Suprapubic skin (tissue), 4 donors: ENCODE results near the gene EFCAB3. TPM values are rescaled to one million over a fixed set of nuclear protein-coding genes. Genes with fewer than 3 reads are reported as not detected.
"Not testable (repeated sequence)": the region's sequence is repeated elsewhere in the genome, so short reads cannot be mapped to it uniquely, and the experiment has no call there.

Source experiments
- DNase-seq, 2 donors: peaks; one replicate each; pipeline ENCODE4 v3.0.0-alpha.2; 2019; ENCODE audit warnings: low spot score in 2 of 2
- H3K27ac ChIP-seq: fragments of 200-600 bp; sonication (generic); one replicate; pipeline ENCODE4 v1.5.1; 2019
- H3K27me3 ChIP-seq: fragments of 200-600 bp; sonication (generic); one replicate; pipeline ENCODE4 v1.5.1; 2019
- H3K36me3 ChIP-seq: fragments of 200-600 bp; sonication (generic); one replicate; pipeline ENCODE4 v1.5.1; 2019
- H3K4me1 ChIP-seq: fragments of 200-600 bp; sonication (generic); one replicate; pipeline ENCODE4 v1.5.1; 2019
- H3K4me3 ChIP-seq: fragments of 200-600 bp; sonication (generic); one replicate; pipeline ENCODE4 v1.5.1; 2019; ENCODE audit warnings: mild to moderate bottlenecking
- H3K9me3 ChIP-seq: fragments of 200-600 bp; sonication (generic); one replicate; pipeline ENCODE4 v1.5.1; 2019
- EP300 ChIP-seq: sonication (generic); formaldehyde crosslinking; IDR thresholded peaks from one replicate; pipeline ENCODE4 v1.6.1; 2017; ENCODE audit warnings: antibody characterized with exemption
- POLR2A ChIP-seq, 2 donors: fragments of 450-650 bp; IDR thresholded peaks; one replicate each; pipeline ENCODE4 v1.6.1; 2017; ENCODE audit warnings: antibody characterized with exemption in 2 of 2, mild to moderate bottlenecking in 2 of 2, moderate library complexity in 2 of 2
- POLR2AphosphoS5 ChIP-seq, 3 donors: sonication (generic); formaldehyde crosslinking; IDR thresholded peaks; one replicate each; pipeline ENCODE4 v1.6.1; 2017; ENCODE audit warnings: antibody characterized with exemption in 3 of 3
- WGBS: methylation state at CpG from one replicate; pipeline ENCODE4 v1.1.5; 2018; 5-methylcytosine and 5-hydroxymethylcytosine counted together
- total RNA-seq, 4 donors: library from RNA; depleted of rRNA; stranded (reverse); fragments of >200 nt; gene quantifications; one replicate each; pipeline ENCODE4 v1.1.0, GENCODE V29; 2016
- TF ChIP-seq, protein P1 (sequence below), 2 donors: fragments of 200-600 bp in 1 of 2; fragments of 450-650 bp in 1 of 2; sonication (generic) in 1 of 2; IDR thresholded peaks; one replicate each; pipeline ENCODE4 v1.5.1; 2016 to 2019; ENCODE audit warnings: antibody characterized with exemption in 2 of 2, mild to moderate bottlenecking in 1 of 2, moderate library complexity in 1 of 2

Gene EFCAB3
- total RNA-seq, 4 donors from 2014 or later: not detected

- Histone ChIP-seq H3K4me1 (no peaks in the 10 kb centered on the region), H3K27me3 (peaks cover 21% of the 10 kb centered on the region), H3K9me3 (no peaks in the 10 kb centered on the region), H3K27ac (no peak overlapping the region), H3K4me3 (no peak overlapping the region), H3K36me3 (no peaks in the 10 kb centered on the region)
- no peak for DNase-seq
- no peak for TF ChIP-seq EP300
- TF ChIP-seq, protein P1, sequence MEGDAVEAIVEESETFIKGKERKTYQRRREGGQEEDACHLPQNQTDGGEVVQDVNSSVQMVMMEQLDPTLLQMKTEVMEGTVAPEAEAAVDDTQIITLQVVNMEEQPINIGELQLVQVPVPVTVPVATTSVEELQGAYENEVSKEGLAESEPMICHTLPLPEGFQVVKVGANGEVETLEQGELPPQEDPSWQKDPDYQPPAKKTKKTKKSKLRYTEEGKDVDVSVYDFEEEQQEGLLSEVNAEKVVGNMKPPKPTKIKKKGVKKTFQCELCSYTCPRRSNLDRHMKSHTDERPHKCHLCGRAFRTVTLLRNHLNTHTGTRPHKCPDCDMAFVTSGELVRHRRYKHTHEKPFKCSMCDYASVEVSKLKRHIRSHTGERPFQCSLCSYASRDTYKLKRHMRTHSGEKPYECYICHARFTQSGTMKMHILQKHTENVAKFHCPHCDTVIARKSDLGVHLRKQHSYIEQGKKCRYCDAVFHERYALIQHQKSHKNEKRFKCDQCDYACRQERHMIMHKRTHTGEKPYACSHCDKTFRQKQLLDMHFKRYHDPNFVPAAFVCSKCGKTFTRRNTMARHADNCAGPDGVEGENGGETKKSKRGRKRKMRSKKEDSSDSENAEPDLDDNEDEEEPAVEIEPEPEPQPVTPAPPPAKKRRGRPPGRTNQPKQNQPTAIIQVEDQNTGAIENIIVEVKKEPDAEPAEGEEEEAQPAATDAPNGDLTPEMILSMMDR (IDR thresholded peaks at IDR 0.05): no peak
- no peak for TF ChIP-seq POLR2AphosphoS5 (IDR thresholded peaks at IDR 0.05)
- TF ChIP-seq POLR2A (IDR thresholded peaks at IDR 0.05): no peak
- 70% methylated on average over 1 of the region's 18 CpGs for WGBS
Measured at GRCh38 chr17:62381561-62381960, 1.2 kb downstream of the EFCAB3 start.

DNA sequence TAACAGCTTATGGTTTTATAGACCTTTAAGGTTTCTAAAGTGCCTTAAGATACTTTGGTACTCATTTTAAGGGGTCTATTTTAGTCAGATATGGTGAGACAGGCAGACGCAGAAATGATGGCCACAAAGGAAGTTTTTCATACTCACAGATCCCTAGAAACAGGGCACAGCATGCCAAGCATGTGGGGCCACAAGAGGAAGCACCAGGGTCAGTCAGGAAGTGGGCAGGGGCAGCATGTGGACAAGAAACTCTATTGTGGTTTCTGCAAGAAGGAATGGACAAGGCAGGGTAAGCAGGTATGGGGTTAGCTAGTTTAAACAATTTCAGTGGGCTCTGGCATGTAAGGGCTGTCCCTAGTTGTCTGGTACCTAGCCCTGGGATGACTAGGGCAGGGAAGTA is 8.5 kb downstream of the EFCAB3 start:
- TF ChIP-seq POLR2A (IDR thresholded peaks at IDR 0.05) (no peak), POLR2AphosphoS5 (IDR thresholded peaks at IDR 0.05) (no peak)
- H3K9me3 ChIP-seq: no peaks in the 10 kb centered on the region
- no peak overlapping the region for H3K4me3 ChIP-seq
- no peaks in the 10 kb centered on the region for H3K4me1 ChIP-seq
- peaks cover 23% of the 10 kb centered on the region for H3K27me3 ChIP-seq
- H3K27ac ChIP-seq: no peak overlapping the region
- DNase-seq: no peak
- WGBS: 79% methylated on average over 1 of the region's 1 CpG
- no peaks in the 10 kb centered on the region for H3K36me3 ChIP-seq

DNA sequence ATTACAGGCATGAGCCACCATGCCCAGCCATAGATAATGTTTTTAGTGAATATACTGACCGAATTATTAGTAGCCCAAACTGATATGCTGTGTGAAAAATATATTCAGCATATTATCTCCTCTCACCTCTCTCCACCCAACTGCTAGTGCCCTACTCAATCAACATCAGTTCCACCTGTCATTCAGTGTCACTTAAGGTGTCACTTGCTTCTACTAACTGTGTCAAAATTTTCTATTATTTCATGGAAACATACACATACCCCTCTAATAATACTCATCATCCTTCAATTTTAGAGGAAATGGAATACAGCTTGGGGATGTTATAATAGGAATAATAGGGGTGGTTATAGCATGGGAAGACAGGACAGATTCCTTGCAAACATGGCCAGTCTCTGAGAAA is 12.6 kb downstream of the EFCAB3 start:
- no peak for TF ChIP-seq POLR2AphosphoS5 (IDR thresholded peaks at IDR 0.05)
- 84% methylated on average over 1 of the region's 1 CpG for WGBS
- H3K9me3 ChIP-seq: no peaks in the 10 kb centered on the region
- H3K27ac ChIP-seq: no peak overlapping the region
- DNase-seq: no peak
- H3K27me3 ChIP-seq: peaks cover 7% of the 10 kb centered on the region
- H3K4me1 ChIP-seq: no peaks in the 10 kb centered on the region
- H3K36me3 ChIP-seq: no peaks in the 10 kb centered on the region
- no peak overlapping the region for H3K4me3 ChIP-seq

- Histone ChIP-seq H3K9me3 (peaks cover 4% of the 10 kb centered on the region), H3K36me3 (no peaks in the 10 kb centered on the region), H3K4me3 (no peak overlapping the region), H3K27ac (no peak overlapping the region), H3K4me1 (no peaks in the 10 kb centered on the region), H3K27me3 (peaks cover 2% of the 10 kb centered on the region)
- no peak for DNase-seq
- WGBS: 90% methylated on average over 1 of the region's 1 CpG
- TF ChIP-seq EP300: no peak
- TF ChIP-seq POLR2A (IDR thresholded peaks at IDR 0.05): no peak
- TF ChIP-seq, protein P1 (IDR thresholded peaks at IDR 0.05): no peak
- TF ChIP-seq POLR2AphosphoS5 (IDR thresholded peaks at IDR 0.05): no peak
Measured at GRCh38 chr17:62398891-62399290, 18.5 kb downstream of the EFCAB3 start.

DNA sequence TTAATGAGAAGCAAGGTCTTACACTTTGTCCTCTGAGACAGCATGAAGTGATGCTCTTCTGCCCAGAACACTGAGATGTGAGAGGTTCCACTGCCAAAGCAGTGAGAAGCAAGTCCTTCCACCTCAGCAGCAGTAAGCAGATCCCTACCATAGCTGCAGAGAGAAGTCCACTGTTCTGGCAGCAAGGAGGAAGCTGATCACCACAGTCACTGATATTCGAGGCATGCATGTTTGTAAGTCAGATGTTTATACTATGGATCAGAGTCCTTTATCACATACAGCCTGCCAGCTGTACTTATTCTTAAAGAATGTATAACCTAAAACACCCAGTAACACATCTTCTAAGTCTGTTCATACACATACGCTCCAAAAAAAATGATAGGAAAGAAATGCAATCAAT is 25.1 kb downstream of the EFCAB3 start:
- Histone ChIP-seq H3K9me3 (peaks cover 4% of the 10 kb centered on the region), H3K36me3 (no peaks in the 10 kb centered on the region), H3K4me1 (no peaks in the 10 kb centered on the region), H3K4me3 (no peak overlapping the region), H3K27ac (no peak overlapping the region), H3K27me3 (peaks cover 15% of the 10 kb centered on the region)
- WGBS: 51% methylated on average over 2 of the region's 2 CpGs
- TF ChIP-seq, protein P1 (IDR thresholded peaks at IDR 0.05): no peak
- TF ChIP-seq POLR2A (IDR thresholded peaks at IDR 0.05) (no peak), EP300 (no peak), POLR2AphosphoS5 (IDR thresholded peaks at IDR 0.05) (no peak)
- DNase-seq: no peak

GRCh38 chr17:62413090-62413489 is 32.7 kb downstream of the EFCAB3 start:
- H3K27ac ChIP-seq, H3K4me3 ChIP-seq, H3K9me3 ChIP-seq, H3K4me1 ChIP-seq, H3K36me3 ChIP-seq, DNase-seq: not testable (repeated sequence)
- peaks cover 21% of the 10 kb centered on the region for H3K27me3 ChIP-seq
- 92% methylated on average over 1 of the region's 1 CpG for WGBS
